ENCODE results near the gene MMP11.

Gene MMP11

DNA sequence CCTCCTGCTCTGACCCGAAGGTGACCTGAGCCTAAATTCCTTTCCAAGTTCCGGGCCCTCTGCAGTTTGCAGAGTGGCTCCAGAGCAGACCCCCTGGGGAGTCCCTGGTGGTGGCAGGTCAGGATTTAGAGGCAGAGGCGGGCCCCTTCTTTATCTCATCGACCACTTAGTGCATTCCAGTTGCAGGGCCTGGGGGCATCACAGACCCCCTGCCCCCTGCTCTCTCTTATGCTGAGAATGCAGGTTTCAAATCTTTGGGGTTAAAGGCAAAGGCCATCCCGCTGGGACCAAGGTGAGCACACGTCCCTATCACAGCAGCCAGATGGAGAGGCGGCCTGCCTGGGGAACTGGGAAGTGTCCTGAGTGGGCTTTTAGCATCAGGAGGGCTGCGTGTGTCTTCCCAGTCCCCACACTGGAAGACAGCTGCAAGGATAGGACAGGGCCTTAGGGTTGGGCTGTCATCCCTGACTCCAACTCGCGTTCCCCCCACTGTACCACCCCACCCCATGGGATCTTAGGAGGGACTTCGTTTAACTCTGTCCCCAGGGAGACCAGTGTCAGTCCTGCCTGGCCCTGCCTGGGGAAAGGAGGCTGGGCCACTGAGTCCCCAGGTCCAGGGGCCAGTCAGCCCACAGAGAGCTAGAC is 54.8 kb downstream of the MMP11 start:
- TF ChIP-seq, protein P1, sequence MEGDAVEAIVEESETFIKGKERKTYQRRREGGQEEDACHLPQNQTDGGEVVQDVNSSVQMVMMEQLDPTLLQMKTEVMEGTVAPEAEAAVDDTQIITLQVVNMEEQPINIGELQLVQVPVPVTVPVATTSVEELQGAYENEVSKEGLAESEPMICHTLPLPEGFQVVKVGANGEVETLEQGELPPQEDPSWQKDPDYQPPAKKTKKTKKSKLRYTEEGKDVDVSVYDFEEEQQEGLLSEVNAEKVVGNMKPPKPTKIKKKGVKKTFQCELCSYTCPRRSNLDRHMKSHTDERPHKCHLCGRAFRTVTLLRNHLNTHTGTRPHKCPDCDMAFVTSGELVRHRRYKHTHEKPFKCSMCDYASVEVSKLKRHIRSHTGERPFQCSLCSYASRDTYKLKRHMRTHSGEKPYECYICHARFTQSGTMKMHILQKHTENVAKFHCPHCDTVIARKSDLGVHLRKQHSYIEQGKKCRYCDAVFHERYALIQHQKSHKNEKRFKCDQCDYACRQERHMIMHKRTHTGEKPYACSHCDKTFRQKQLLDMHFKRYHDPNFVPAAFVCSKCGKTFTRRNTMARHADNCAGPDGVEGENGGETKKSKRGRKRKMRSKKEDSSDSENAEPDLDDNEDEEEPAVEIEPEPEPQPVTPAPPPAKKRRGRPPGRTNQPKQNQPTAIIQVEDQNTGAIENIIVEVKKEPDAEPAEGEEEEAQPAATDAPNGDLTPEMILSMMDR (IDR thresholded peaks at IDR 0.05; ENCODE audit: borderline replicate concordance, control extremely low read depth, extremely low read depth, insufficient read depth, missing control alignments), result no peak
- in situ Hi-C loops (cut with MboI; ENCODE audit: low sequenced_read_pairs, unreplicated experiment), result no loop called here
- DNase-seq (ENCODE audit: low spot score), result no peak

DNA sequence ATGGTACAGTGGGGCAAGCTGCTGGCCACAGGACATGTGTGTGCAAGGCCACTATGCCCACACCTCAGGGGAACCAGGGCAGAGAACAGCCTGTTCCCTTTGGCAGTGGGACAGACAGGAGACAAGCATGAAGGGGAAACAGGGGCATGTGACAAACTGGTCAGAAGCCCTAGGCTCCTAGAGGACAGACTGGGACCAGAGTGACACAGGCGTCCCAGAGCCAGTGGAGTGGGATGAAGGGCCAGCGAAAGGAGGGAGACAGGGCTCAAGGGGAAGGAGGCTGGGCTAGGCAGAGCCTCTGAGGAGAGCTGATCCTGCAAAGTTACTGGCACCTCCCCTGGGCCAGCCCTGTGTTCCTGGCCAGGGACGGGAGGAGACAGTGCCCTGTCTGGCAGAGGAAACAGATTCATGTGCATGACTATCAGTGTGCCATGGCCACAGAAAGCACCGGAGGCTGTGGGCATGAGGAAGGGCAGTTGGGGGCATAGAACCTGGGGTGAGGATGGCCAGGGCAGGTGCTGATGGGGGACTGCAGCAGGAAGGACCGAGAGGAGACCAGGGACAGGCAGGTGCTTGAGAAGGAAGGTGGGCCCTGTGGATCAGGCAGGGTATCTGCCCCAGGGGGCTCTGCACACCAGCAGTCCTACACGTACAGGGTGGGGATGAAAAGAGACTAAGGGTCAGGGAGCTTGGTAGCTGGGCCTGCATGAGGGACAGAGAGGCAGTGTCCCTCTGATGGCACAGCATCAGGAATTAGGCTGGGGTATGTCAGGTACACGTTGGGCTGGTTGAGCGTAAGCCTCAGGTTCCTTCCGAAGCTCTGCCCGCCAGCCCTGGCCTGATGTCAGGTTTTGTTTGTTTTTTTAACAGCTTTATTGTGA is 56.4 kb downstream of the MMP11 start:
- in situ Hi-C loops (cut with MboI; ENCODE audit: low sequenced_read_pairs, unreplicated experiment), result no loop called here
- no peak for DNase-seq (ENCODE audit: low spot score)
- TF ChIP-seq, protein P1 (IDR thresholded peaks at IDR 0.05; ENCODE audit: borderline replicate concordance, control extremely low read depth, extremely low read depth, insufficient read depth, missing control alignments), result no peak

DNA sequence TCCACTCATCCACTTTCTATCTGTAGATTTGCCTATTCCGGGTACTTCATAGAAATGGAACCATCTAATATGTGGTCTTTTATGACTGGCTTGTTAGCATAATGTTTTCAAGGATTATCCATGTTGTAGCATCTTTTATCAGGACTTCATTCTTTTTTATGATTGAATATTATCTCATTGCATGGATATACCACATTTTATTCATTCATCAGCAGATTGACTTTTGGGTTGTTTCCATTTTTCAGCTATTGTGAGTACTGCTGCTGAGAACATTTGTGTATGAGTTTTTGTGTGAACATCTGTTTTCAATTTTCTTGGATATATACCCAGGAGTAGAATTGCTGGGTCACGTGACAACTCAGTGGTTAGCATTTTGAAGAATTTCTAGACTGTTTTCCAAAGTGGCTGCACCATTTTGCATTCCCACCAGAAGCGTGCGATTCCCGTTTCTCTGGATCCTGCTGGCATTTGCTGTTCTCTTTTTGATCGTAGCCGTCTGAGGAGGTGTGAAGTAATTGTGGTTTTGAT is 57.3 kb downstream of the MMP11 start:
- TF ChIP-seq, protein P1 (IDR thresholded peaks at IDR 0.05; ENCODE audit: borderline replicate concordance, control extremely low read depth, extremely low read depth, insufficient read depth, missing control alignments), result no peak
- in situ Hi-C loops (cut with MboI; ENCODE audit: low sequenced_read_pairs, unreplicated experiment), result no loop called here
- DNase-seq (ENCODE audit: low spot score), result no peak

DNA sequence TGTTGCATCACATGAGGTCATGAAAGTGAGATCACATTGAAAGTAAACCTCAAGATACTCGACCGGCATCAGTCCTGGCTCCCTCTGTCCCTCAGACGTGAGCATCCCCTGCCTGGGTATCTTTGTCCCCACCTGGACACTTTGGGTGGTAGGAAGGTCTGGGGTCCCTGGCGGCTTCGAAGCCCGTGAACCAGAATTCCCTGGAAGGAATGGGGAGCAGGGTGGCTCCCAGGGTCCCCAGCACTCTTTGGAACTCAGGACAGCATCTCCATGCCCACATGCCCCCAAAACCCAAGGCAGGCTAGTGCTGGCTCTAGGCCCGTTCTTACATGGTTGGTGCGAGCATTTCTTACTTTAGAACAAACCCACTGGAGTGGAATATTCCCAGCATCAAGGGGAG is 58.6 kb downstream of the MMP11 start:
- no peak for DNase-seq (ENCODE audit: low spot score)
- TF ChIP-seq, protein P1 (IDR thresholded peaks at IDR 0.05; ENCODE audit: borderline replicate concordance, control extremely low read depth, extremely low read depth, insufficient read depth, missing control alignments), result no peak
- in situ Hi-C loops (cut with MboI; ENCODE audit: low sequenced_read_pairs, unreplicated experiment), result no loop called here

DNA sequence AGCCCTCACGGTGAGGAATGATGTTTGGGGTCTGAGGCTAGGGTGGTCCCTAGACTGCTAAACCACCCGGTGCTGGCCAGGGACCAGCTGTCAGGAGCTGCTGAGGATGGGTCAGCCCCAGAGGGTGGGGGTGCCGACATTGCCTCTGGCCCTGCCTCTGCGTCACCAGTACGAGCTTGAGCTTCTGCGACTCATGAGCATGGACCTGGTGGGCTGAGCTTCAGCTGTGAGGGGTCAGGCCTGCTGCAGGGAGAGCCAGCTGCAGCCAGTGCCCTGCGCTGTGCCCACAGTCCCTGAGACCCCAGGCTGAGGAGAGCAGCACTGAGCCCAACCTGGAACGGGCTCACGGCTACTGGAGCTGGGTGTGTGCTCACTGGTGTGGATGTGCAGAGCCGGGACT is 59.1 kb downstream of the MMP11 start:
- DNase-seq (ENCODE audit: low spot score), result no peak
- TF ChIP-seq, protein P1 (IDR thresholded peaks at IDR 0.05; ENCODE audit: borderline replicate concordance, control extremely low read depth, extremely low read depth, insufficient read depth, missing control alignments), result no peak
- in situ Hi-C loops (cut with MboI; ENCODE audit: low sequenced_read_pairs, unreplicated experiment), result no loop called here

DNA sequence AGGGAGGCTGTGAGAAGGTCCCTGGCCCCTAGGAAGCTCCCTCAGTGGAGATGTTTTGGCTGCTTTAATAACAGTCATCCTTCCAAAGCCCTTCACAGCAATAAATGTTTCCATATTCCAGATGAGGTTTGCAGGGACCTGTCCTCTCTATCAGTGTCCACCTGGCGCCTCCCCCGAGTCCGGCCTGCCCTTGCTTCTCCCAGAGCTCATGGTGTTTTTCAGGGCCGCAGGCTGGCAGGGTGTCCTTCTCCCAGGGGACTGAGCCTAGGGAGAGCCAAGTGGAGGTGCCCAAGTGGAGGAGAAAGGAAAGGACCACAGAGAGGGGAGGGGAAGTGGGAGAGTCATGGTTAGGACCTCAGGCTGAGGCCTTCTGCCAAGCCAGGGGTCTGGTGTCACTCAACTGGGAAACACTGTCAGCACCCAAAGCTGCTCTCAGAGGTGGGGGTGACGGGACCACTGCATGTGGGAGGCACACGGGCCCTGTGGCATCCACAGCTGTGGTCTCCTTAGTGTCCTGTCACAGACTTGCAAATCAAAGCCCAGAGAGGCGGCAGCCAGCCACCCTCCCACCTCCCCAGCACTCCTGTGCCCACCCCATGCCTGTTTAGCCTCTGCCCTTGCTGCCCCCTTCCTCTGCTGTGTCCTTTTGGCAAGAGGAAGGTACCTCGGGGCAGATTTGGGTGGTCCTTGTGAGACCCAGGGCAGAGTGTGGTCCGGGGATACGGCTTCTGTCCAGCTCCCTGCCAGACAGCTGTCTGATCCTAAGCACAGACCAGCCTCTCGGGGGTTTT is 59.8 kb downstream of the MMP11 start:
- in situ Hi-C loops (cut with MboI; ENCODE audit: low sequenced_read_pairs, unreplicated experiment), result no loop called here

More for the DNA sequence above, 59.8 kb downstream of the MMP11 start:
- no peak for DNase-seq (ENCODE audit: low spot score)
- TF ChIP-seq, protein P1 (IDR thresholded peaks at IDR 0.05; ENCODE audit: borderline replicate concordance, control extremely low read depth, extremely low read depth, insufficient read depth, missing control alignments), result no peak
